RCC 7860 (cell line): ENCODE results near the gene D2HGDH.
"Not testable (repeated sequence)": the region's sequence is repeated elsewhere in the genome, so short reads cannot be mapped to it uniquely, and the experiment has no call there.

Source experiments
- DNase-seq: peaks from one replicate; pipeline ENCODE4 v3.0.0-alpha.2; 2015; ENCODE audit warnings: low spot score
- FAIRE-seq: peaks from 2 replicates; lab custom pipeline; 2012; peaks lifted over from hg19 to GRCh38; lab: Jason Lieb, UNC

D2HGDH gene

DNA sequence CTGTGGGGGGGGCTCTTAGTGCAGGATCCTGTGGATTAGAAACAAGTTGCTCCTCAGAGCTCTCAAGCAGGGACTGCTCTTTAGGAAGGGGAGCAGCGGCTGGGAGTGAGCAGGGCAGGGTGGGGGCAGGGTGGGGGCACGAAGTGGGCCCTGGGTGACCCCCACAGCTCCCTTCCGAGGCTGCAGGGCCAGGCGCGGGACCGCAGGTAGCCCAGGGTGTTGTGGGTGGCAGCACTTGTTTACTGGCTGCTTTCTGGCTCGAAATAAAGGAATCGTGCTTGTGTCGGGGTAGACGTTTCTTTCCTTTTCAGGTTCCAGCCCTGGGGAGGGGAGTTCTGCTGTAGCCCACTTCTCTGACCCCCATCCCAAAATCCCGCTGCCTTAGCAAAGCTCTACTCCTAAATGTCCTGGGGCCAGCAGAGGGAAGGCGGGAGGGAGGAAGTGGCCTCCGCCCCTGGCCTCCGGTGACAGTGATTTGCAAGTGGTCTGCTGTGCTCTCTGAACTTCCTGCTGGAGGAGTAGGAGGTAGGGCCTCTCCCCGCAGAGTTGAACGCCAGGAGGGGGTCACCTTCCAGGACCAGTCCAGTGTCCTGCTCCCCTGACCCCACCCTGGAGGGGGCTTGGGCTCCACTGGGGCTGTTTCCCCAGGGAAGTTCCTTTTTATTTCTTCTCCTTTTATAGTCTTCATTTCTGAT is 82.8 kb downstream of the D2HGDH start:
- DNase-seq (no peak), FAIRE-seq (no peak)

DNA sequence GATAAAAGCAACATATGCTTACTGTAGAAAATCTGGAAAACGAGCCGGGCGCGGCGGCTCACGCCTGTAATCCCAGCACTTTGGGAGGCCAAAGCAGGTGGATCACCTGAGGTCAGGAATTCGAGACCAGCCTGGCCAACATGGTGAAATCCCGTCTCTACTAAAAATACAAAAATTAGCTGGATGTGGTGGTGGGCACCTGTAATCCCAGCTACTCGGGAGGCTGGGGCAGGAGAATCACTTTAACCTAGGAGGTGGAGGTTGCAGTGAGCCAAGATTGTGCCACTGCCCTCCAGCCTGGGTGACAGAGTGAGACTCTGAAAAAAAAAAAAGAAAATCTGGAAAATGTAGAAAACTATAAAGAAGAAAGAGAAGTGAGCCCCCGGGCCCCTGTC is 83.4 kb downstream of the D2HGDH start:
- not testable (repeated sequence) for FAIRE-seq, DNase-seq
